GM21723 (cell line): ENCODE data around the gene AP3B1.
"Not testable (repeated sequence)": the region's sequence is repeated elsewhere in the genome, so short reads cannot be mapped to it uniquely, and the experiment has no call there.

ENCODE experiments used
- ATAC-seq: cut with Tn5 transposase; IDR thresholded peaks from one replicate; pipeline ENCODE4 v1.9.1; 2021; ENCODE audit warnings: mild to moderate bottlenecking, moderate library complexity; ENCODE audit not compliant: unreplicated experiment

Gene AP3B1

GRCh38 chr5:78075301-78075700 is 219.2 kb downstream of the AP3B1 start:
- no peak for ATAC-seq

GRCh38 chr5:78070691-78071090 is 223.8 kb downstream of the AP3B1 start:
- not testable (repeated sequence) for ATAC-seq

GRCh38 chr5:78067581-78067980 is 226.9 kb downstream of the AP3B1 start:
- not testable (repeated sequence) for ATAC-seq

GRCh38 chr5:78066722-78067121 is 227.8 kb downstream of the AP3B1 start:
- not testable (repeated sequence) for ATAC-seq

- no peak for ATAC-seq
Observed at GRCh38 chr5:78065663-78066062, 228.8 kb downstream of the AP3B1 start.

GRCh38 chr5:78064941-78065472 is 229.5 kb downstream of the AP3B1 start:
- no peak for ATAC-seq

GRCh38 chr5:78063495-78063894 is 231.0 kb downstream of the AP3B1 start:
- no peak for ATAC-seq

GRCh38 chr5:78062645-78063044 is 231.9 kb downstream of the AP3B1 start:
- ATAC-seq = no peak

GRCh38 chr5:78060421-78060820 is 234.1 kb downstream of the AP3B1 start:
- ATAC-seq = no peak

- ATAC-seq = no peak
Observed at GRCh38 chr5:78058625-78059024, 235.9 kb downstream of the AP3B1 start.

GRCh38 chr5:78056901-78057514 is 237.5 kb downstream of the AP3B1 start:
- no peak for ATAC-seq

GRCh38 chr5:78056053-78056452 is 238.4 kb downstream of the AP3B1 start:
- ATAC-seq = no peak

- ATAC-seq = no peak
Observed at GRCh38 chr5:78050888-78051287, 243.6 kb downstream of the AP3B1 start.

GRCh38 chr5:78046823-78047222 is 247.7 kb downstream of the AP3B1 start:
- not testable (repeated sequence) for ATAC-seq

GRCh38 chr5:78046006-78046405 is 248.5 kb downstream of the AP3B1 start:
- ATAC-seq = no peak

GRCh38 chr5:78041805-78042204 is 252.7 kb downstream of the AP3B1 start:
- ATAC-seq = no peak

- ATAC-seq = no peak
Observed at GRCh38 chr5:78025540-78025939, 269.0 kb downstream of the AP3B1 start.

- no peak for ATAC-seq
Observed at GRCh38 chr5:78019744-78020143, 274.8 kb downstream of the AP3B1 start.

GRCh38 chr5:78016863-78017529 is 277.5 kb downstream of the AP3B1 start:
- no peak for ATAC-seq

- ATAC-seq = no peak
Observed at GRCh38 chr5:78009937-78010527, 284.5 kb downstream of the AP3B1 start.

GRCh38 chr5:78008356-78008967 is 286.0 kb downstream of the AP3B1 start:
- no peak for ATAC-seq

GRCh38 chr5:78007233-78007632 is 287.3 kb downstream of the AP3B1 start:
- ATAC-seq = no peak
